ENCODE data around the gene TMEM181.
"Not testable (repeated sequence)": the region's sequence is repeated elsewhere in the genome, so short reads cannot be mapped to it uniquely, and the experiment has no call there.

Gene TMEM181

GRCh38 chr6:158596861-158597260 is 37.0 kb downstream of the TMEM181 start:
- DNase-seq (ENCODE audit: low read depth in 3 of 3), result no peak

- DNase-seq (ENCODE audit: low read depth in 3 of 3), result no peak
Observed at GRCh38 chr6:158597565-158597964, 37.7 kb downstream of the TMEM181 start.

- DNase-seq (ENCODE audit: low read depth in 3 of 3), result no peak
Observed at GRCh38 chr6:158599635-158600034, 39.7 kb downstream of the TMEM181 start.

GRCh38 chr6:158603261-158604047 is 43.6 kb downstream of the TMEM181 start:
- no peak for DNase-seq (ENCODE audit: low read depth in 3 of 3)

GRCh38 chr6:158604048-158604406 is 44.1 kb downstream of the TMEM181 start:
- no peak for DNase-seq (ENCODE audit: low read depth in 3 of 3)

- peak; percentile 17 to 49 (median 22) for DNase-seq (ENCODE audit: low read depth in 3 of 3)
Observed at GRCh38 chr6:158605266-158605878, 45.5 kb downstream of the TMEM181 start.

GRCh38 chr6:158606011-158606410 is 46.1 kb downstream of the TMEM181 start:
- not testable (repeated sequence) for DNase-seq (ENCODE audit: low read depth in 3 of 3)

GRCh38 chr6:158606935-158607334 is 47.0 kb downstream of the TMEM181 start:
- DNase-seq (ENCODE audit: low read depth in 3 of 3), result no peak

- no peak for DNase-seq (ENCODE audit: low read depth in 3 of 3)
Observed at GRCh38 chr6:158607411-158608170, 47.7 kb downstream of the TMEM181 start.

GRCh38 chr6:158608221-158608620 is 48.3 kb downstream of the TMEM181 start:
- no peak for DNase-seq (ENCODE audit: low read depth in 3 of 3)

GRCh38 chr6:158609455-158610155 is 49.7 kb downstream of the TMEM181 start:
- no peak for DNase-seq (ENCODE audit: low read depth in 3 of 3)

GRCh38 chr6:158610319-158610968 is 50.6 kb downstream of the TMEM181 start:
- no peak for DNase-seq (ENCODE audit: low read depth in 3 of 3)

GRCh38 chr6:158611039-158611438 is 51.1 kb downstream of the TMEM181 start:
- DNase-seq (ENCODE audit: low read depth in 3 of 3), result no peak

- no peak for DNase-seq (ENCODE audit: low read depth in 3 of 3)
Observed at GRCh38 chr6:158611541-158612370, 51.9 kb downstream of the TMEM181 start.

GRCh38 chr6:158614606-158615005 is 54.7 kb downstream of the TMEM181 start:
- DNase-seq (ENCODE audit: low read depth in 3 of 3), result not testable (repeated sequence)

GRCh38 chr6:158618289-158618688 is 58.4 kb downstream of the TMEM181 start:
- DNase-seq (ENCODE audit: low read depth in 3 of 3), result not testable (repeated sequence)

GRCh38 chr6:158619922-158620801 is 60.3 kb downstream of the TMEM181 start:
- no peak for DNase-seq (ENCODE audit: low read depth in 3 of 3)

GRCh38 chr6:158620963-158621693 is 61.2 kb downstream of the TMEM181 start:
- no peak for DNase-seq (ENCODE audit: low read depth in 3 of 3)

Measured in stimulated activated CD4-positive, alpha-beta T cell treated with anti-CD3 and anti-CD28 coated beads, TNF-alpha, amount 100 ng/mL, for 48 hours (primary cell).